Fibroblast of skin of back (primary cell): ENCODE data around the gene ANKDD1B. TPM values are rescaled to one million over a fixed set of nuclear protein-coding genes. Genes with fewer than 3 reads are reported as not detected.
"Not testable (repeated sequence)": the region's sequence is repeated elsewhere in the genome, so short reads cannot be mapped to it uniquely, and the experiment has no call there.

Experiments used
- DNase-seq: peaks from one replicate; pipeline ENCODE4 v3.0.0-alpha.2; 2013
- polyA plus RNA-seq, 2 experiments: library from polyadenylated mRNA; unstranded; fragments of 120-200 nt; gene quantifications; one replicate each; pipeline ENCODE4 v1.2.1, GENCODE V29; 2013; ENCODE audit not compliant: insufficient read length in 2 of 2

The ANKDD1B gene
- 0.08 TPM for polyA plus RNA-seq (2013, experiment 1 of 2; ENCODE audit: insufficient read length)
- not detected for polyA plus RNA-seq (2013, experiment 2 of 2; ENCODE audit: insufficient read length)

DNA sequence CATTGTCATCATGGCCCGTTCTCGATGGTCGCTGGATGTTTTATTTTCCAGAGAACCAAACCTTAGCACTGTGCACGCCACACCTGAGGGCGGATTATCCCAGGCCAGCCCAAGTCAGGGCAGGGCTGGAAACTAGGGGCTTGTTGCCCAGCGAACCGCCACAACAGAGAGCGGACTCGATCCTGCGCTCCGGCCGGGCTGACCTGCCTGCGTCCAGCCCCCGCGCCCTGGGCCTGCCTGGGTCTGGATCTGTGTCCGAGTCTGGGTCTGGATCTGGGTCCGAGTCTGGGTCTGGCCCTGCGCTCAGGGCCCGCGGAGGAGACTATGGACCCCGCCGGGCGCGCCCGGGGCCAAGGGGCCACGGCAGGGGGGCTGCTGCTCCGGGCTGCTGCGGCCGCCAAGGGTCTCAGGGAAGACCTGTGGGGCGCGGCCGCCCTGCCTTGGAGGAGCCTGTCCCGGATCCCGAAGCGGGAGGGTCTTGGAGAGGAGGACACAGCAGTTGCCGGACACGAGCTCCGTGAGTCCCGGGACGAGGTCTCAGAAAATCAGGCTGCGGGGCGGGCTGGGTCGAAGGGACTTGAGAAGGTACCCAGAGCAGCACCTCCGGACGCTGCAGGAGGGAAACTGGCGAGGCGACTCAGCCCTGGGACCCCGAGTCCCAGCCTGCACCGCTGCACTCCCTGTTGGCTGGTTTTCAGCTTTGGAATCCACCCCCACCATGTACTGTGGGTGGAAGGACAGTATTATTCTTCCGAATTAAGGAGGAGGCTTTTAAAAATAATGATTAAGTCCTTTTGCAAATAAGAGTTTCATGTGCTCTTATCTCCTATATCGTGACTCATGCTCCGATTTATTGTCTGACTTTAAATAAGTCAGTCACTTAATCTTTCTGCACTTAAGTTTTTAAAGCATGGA lies at the start of gene ANKDD1B:
Gene ANKDD1B, plus strand, starts transcription at position 143 of the 915 bp plus-strand sequence. Its CDS starts 182 bp downstream, at position 325.
- peak; percentile 71 for DNase-seq

DNA sequence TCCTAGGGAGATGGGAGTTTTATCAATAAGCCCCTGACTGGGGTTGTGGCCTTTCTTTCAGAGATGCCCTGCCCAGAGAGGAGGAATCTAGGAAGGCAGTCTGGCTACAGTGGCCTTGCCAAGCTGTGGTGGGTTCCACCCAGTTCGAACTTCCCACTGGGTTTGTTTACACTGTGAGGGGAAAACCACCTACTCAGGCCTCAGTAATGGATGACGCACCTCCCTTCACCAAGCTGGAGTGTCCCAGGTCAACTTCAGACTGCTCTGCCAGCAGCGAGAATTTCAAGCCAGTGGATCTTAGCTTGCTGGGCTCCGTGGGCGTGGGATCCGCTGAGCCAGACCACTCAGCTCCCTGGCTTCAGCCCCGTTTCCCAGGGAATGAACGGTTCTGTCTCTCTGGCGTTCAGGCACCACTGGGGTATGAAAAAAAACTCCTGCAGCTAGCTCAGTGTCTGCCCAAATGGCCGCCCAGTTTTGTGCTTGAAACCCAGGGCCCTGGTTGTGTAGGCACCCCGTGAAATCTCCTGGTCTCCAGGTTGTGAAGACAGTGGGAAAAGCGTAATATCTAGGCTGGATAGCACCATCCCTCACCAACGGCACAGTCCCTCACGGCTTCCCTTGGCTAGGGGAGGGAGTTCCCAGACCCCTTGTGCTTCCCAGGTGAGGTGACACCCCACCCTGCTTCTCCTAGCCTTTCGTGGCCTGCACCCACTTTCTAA lies 45.1 kb upstream of the ANKDD1B start:
- peak; percentile 35 for DNase-seq

DNA sequence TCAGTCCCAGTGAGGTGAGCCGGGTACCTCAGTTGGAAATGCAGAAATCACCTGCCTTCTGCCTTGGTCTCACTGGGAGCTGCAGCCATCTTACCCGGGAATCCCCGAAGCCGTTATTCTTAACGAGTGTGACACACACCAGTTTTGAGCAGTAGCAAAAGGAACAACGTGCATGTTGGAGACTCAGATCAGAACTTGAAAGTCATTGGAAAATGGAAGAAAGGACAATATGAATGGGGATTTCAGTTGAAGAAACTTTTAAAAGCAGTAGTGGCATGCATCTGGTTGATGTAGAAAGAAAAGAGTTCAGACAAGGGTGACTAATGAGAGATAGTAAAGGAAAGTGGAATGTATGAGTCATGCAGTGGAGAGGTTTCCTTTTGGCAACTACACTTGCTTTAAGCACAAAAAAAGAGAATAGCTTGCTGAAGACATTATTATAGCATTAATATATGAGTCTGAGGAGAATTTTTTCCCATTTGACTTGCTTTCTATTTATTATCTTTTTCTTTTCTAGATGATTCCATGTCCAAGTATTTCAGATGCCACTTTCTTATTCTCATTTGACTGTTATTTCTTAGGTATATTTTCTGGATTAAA lies 44.4 kb upstream of the ANKDD1B start:
- peak; percentile 94 for DNase-seq

- peak; percentile 41 for DNase-seq
These were observed 43.5 kb upstream of the ANKDD1B start for GRCh38 chr5:75567710-75568109.

- no peak for DNase-seq
These were observed 43.1 kb upstream of the ANKDD1B start for GRCh38 chr5:75568202-75568601.

DNA sequence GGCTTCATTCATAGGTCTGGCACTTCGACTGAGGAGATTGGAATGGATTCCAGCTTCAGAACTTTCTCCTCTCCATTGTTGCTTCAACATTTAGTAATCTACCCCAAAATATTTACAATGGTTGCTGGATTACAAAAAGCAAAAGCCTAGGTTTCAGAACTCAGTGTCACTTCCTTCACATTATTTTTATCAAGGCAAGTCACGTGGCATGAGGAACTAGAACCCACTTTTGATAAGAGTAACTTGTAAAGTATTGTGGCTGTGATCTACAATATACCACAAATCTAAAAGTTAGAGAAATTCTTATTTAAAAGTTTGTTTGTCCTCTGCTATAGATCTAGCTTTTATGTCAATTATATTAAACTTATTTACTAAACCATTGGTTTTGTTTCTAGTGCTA lies 39.7 kb upstream of the ANKDD1B start:
- no peak for DNase-seq

GRCh38 chr5:75574791-75575190 lies 36.5 kb upstream of the ANKDD1B start:
- DNase-seq: peak; percentile 18

DNA sequence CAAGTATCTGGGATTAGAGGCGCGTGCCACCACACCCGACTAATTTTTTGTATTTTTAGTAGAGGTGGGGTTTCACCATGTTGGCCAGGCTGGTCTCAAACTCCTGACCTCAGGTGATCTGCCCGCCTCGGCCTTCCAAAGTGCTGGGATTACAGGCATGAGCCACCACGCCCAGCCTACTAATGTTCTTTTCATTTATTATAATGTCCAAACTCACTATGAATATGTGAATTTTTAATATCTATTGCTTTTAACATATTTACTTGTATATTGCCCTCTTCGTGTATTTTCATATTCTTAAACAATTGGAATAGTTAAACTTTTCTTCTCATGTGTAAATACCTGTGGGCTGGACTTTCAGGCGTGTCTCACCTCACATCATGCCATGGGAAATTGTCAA lies 33.0 kb upstream of the ANKDD1B start:
- not testable (repeated sequence) for DNase-seq

GRCh38 chr5:75584641-75585040 lies 26.6 kb upstream of the ANKDD1B start:
- DNase-seq: no peak

GRCh38 chr5:75588666-75589065 lies 22.6 kb upstream of the ANKDD1B start:
- peak; percentile 35 for DNase-seq

- DNase-seq: no peak
These were observed 10.7 kb upstream of the ANKDD1B start for GRCh38 chr5:75600535-75600934.

DNA sequence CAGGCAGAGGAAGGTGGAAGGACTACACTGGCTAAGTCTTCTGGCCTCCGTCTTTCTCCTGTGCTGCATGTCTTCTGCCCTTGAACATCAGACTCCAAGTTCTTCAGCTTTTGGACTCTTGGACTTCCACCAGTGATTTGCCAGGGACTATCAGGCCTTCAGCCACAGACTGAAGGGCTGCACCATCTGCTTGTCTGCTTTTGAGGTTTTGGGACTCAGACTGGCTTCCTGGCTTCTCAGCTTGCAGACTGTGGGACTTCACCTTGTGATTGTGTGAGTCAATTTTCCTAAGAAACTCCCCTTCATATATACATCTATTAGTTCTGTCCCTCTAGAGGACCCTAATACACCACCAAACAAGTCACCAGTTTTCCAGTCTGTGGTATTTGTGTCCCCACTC lies 9.7 kb upstream of the ANKDD1B start:
- no peak for DNase-seq

- peak; percentile 69 for DNase-seq
These were observed 9.3 kb upstream of the ANKDD1B start for GRCh38 chr5:75601996-75602395.

DNA sequence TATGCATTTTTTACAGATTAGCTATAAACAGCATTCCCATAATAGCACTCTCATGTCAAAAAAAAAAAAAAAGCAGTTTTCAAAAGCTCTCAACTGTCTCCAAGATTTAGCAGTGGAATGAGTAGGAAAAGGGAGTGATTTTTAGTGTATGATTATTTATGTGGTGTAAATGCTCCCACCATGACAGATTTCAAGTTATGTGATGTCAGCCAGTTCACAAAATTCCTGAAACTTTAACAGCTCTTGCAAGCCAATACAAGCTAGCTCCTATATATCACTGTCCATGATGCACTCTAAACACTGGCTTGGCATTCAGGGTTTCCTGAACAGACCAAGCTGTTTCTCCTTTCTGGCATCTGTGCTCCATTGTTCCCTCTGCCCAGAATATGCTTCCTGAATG lies 7.9 kb upstream of the ANKDD1B start:
- DNase-seq: peak; percentile 56

- DNase-seq: no peak
These were observed 7.4 kb upstream of the ANKDD1B start for GRCh38 chr5:75603821-75604220.

- DNase-seq: not testable (repeated sequence)
These were observed 3.9 kb upstream of the ANKDD1B start for GRCh38 chr5:75607341-75607740.

- no peak for DNase-seq
These were observed 2.4 kb upstream of the ANKDD1B start for GRCh38 chr5:75608870-75609269.

- DNase-seq: no peak
These were observed 1.1 kb upstream of the ANKDD1B start for GRCh38 chr5:75610201-75610600.

- not testable (repeated sequence) for DNase-seq
These were observed 368 bp upstream of the ANKDD1B start for GRCh38 chr5:75610859-75611310.

GRCh38 chr5:75612226-75612569 lies 945 bp downstream of the ANKDD1B start:
- DNase-seq: no peak

DNA sequence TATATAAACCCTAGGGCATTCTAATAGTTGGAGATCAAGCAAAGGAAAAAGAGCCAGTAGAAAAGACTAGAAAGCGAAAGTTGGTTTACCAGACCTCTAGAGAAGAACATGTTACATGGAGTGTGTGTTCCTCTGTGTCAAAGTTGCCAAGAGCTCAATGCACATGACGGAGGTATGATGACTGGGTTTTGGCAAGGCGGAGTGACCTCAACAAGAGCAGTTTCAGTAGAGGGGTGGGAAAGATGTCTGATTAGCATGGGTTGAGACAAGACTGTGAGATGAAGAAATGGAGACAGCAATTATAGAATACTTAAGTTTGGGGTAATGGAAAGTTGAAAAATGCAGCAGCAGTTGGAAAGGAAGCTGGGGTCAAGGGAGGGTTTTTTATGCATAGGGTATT lies 1.6 kb downstream of the ANKDD1B start:
- no peak for DNase-seq

GRCh38 chr5:75614176-75614575 lies 2.9 kb downstream of the ANKDD1B start:
- no peak for DNase-seq

- DNase-seq: peak; percentile 33
These were observed 5.2 kb downstream of the ANKDD1B start for GRCh38 chr5:75616371-75616881.
